ENCODE results near the gene RNF4.

RNF4 gene

GRCh38 chr4:2438822-2439718, 29.8 kb upstream of the RNF4 start:
- DNase-seq = no peak

- DNase-seq = peak; percentile 60
Observed at GRCh38 chr4:2441393-2442174, 27.3 kb upstream of the RNF4 start.

GRCh38 chr4:2442175-2442993, 26.5 kb upstream of the RNF4 start:
- no peak for DNase-seq

GRCh38 chr4:2443061-2443730, 25.7 kb upstream of the RNF4 start:
- no peak for DNase-seq

- no peak for DNase-seq
Observed at GRCh38 chr4:2443956-2444740, 24.8 kb upstream of the RNF4 start.

- DNase-seq = no peak
Observed at GRCh38 chr4:2445130-2445529, 23.8 kb upstream of the RNF4 start.

- DNase-seq = no peak
Observed at GRCh38 chr4:2445571-2445970, 23.3 kb upstream of the RNF4 start.

GRCh38 chr4:2446656-2447564, 22.0 kb upstream of the RNF4 start:
- DNase-seq = no peak

- DNase-seq = no peak
Observed at GRCh38 chr4:2448589-2448988, 20.3 kb upstream of the RNF4 start.

GRCh38 chr4:2449051-2449450, 19.9 kb upstream of the RNF4 start:
- DNase-seq = no peak

GRCh38 chr4:2449511-2450392, 19.2 kb upstream of the RNF4 start:
- DNase-seq = no peak

GRCh38 chr4:2450394-2451035, 18.4 kb upstream of the RNF4 start:
- no peak for DNase-seq

- no peak for DNase-seq
Observed at GRCh38 chr4:2451036-2451520, 17.8 kb upstream of the RNF4 start.

GRCh38 chr4:2451821-2452785, 16.8 kb upstream of the RNF4 start:
- DNase-seq = no peak

- DNase-seq = no peak
Observed at GRCh38 chr4:2457481-2458295, 11.2 kb upstream of the RNF4 start.
